CD4-positive, alpha-beta T cell (primary cell): Measurements from ENCODE around the gene FMO3. TPM values are rescaled to one million over a fixed set of nuclear protein-coding genes. Genes with fewer than 3 reads are reported as not detected.

Source experiments
- ATAC-seq: fragments of 200-7000 bp; cut with Tn5 transposase; one replicate; pipeline ENCODE4 v1.10.0; 2022; ENCODE audit warnings: mild to moderate bottlenecking; ENCODE audit not compliant: poor library complexity
- CTCF ChIA-PET: fragments of 350-600 bp; sonication (Branson Sonifier 250); formaldehyde crosslinking; loops from one replicate; lab custom pipeline; 2021; ENCODE audit warnings: antibody characterized with exemption, inconsistent platforms; lab: Charles Lee
- POLR2A ChIA-PET: fragments of 350-600 bp; sonication (Branson Sonifier 250); formaldehyde crosslinking; loops from one replicate; lab custom pipeline; 2021; ENCODE audit warnings: antibody characterized with exemption, inconsistent platforms; lab: Charles Lee
- DNase-seq, 14 experiments: peaks; one replicate each; pipeline ENCODE4 v3.0.0-alpha.2; 2013 to 2020; ENCODE audit warnings: mixed read lengths in 2 of 14
- H3K27ac ChIP-seq, 2 donors: one replicate each; pipeline versions ENCODE4 v1.5.1 to v1.7.0; 2013; ENCODE audit warnings: low read length in 2 of 2, low read depth in 1 of 2, mild to moderate bottlenecking in 1 of 2
- H3K27me3 ChIP-seq, 2 experiments: 1 replicate in 1 of 2; 2 replicates in 1 of 2; pipeline versions ENCODE4 v1.6.1 to v1.7.0; 2013; ENCODE audit warnings: low read length in 2 of 2, control low read depth in 1 of 2, mild to moderate bottlenecking in 1 of 2, moderate library complexity in 1 of 2; ENCODE audit not compliant: insufficient read depth in 2 of 2, control insufficient read depth in 1 of 2
- H3K36me3 ChIP-seq: one replicate; pipeline ENCODE4 v1.6.1; 2013; ENCODE audit warnings: low read length, control low read depth; ENCODE audit not compliant: insufficient read depth
- H3K4me1 ChIP-seq: one replicate; pipeline ENCODE4 v1.6.1; 2013; ENCODE audit warnings: low read length, control low read depth; ENCODE audit not compliant: insufficient read depth
- H3K4me3 ChIP-seq: one replicate; pipeline ENCODE4 v1.5.1; 2013; ENCODE audit warnings: mild to moderate bottlenecking, low read length, moderate library complexity
- H3K9me3 ChIP-seq, 2 experiments: 1 replicate in 1 of 2; 2 replicates in 1 of 2; pipeline versions ENCODE4 v1.6.1 to v1.7.0; 2013; ENCODE audit warnings: low read length in 2 of 2, mild to moderate bottlenecking in 2 of 2, control low read depth in 1 of 2, moderate library complexity in 1 of 2; ENCODE audit not compliant: control insufficient read depth in 1 of 2, insufficient read depth in 1 of 2
- H3K27ac Mint-ChIP-seq: one replicate; pipeline ENCODE4 v1.8.0; 2020; ENCODE audit warnings: mixed read lengths
- H3K27me3 Mint-ChIP-seq: one replicate; pipeline ENCODE4 v1.8.0; 2021; ENCODE audit warnings: mixed read lengths
- H3K36me3 Mint-ChIP-seq: one replicate; pipeline ENCODE4 v1.8.0; 2021; ENCODE audit warnings: low read depth, mixed read lengths
- H3K4me1 Mint-ChIP-seq: one replicate; pipeline ENCODE4 v1.8.0; 2021; ENCODE audit warnings: low read depth, mixed read lengths
- H3K4me3 Mint-ChIP-seq: one replicate; pipeline ENCODE4 v1.8.0; 2020; ENCODE audit warnings: mild to moderate bottlenecking, mixed read lengths
- H3K9me3 Mint-ChIP-seq: one replicate; pipeline ENCODE4 v1.8.0; 2020; ENCODE audit warnings: mixed read lengths
- intact Hi-C, 2 experiments: fragments of 100-400 bp; cut with DNase I in 1 of 2; cut with micrococcal nuclease in 1 of 2; formaldehyde crosslinking; loops; one replicate each; pipeline versions ENCODE4 v1.15.1 to v1.9.0; 2023 to 2025; cut with DNase I, micrococcal nuclease
- total RNA-seq, 174 experiments: library from RNA in 2 of 174; stranded (reverse) in 2 of 174; gene quantifications; one replicate each; pipeline ENCODE4 v1.2.3 and lab custom pipeline; 2021 to 2026
- TF ChIP-seq, protein P1 (sequence below): fragments of 200-600 bp; IDR thresholded peaks from one replicate; pipeline ENCODE4 v1.8.0; 2022; ENCODE audit warnings: antibody characterized with exemption, mild to moderate bottlenecking

Gene FMO3
- total RNA-seq, 2 experiments from 2014 or later = not detected

DNA sequence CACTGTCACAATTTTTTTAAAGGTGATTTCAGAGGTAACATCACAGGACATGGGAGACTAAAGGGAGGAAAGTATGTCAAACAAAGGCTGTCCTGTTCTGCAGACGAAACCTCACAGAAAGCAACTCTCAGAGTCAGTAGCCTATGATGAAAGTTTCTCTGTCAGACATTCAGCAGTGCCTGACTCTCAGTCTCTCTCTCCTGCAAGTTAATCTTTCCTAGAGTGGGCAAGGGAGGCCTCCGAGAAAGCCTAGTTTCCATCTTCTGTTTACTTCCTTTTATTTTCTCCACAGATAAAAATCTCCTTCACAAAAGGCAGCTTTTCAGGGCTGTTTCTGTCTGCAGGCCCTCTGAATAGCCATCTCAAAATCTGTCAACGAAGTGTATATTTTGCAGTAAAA lies 69.5 kb downstream of the FMO3 start:
- Histone ChIP-seq H3K4me1 (no peaks in the 10 kb centered on the region), H3K36me3 (no peaks in the 10 kb centered on the region), H3K27ac (no peak overlapping the region), H3K27me3 (peaks cover 0 to 6% of the 10 kb centered on the region in 2 experiments), H3K4me3 (no peak overlapping the region), H3K9me3 (no peaks in the 10 kb centered on the region)
- H3K4me3 Mint-ChIP-seq = no peak overlapping the region
- no peak overlapping the region for H3K27ac Mint-ChIP-seq
- H3K4me1 Mint-ChIP-seq = no peaks in the 10 kb centered on the region
- CTCF ChIA-PET = no interaction called here
- ATAC-seq (no peak), DNase-seq (no peak)
- H3K27me3 Mint-ChIP-seq = no peaks in the 10 kb centered on the region
- no peaks in the 10 kb centered on the region for H3K9me3 Mint-ChIP-seq
- intact Hi-C loops = no loop called here
- TF ChIP-seq, protein P1, sequence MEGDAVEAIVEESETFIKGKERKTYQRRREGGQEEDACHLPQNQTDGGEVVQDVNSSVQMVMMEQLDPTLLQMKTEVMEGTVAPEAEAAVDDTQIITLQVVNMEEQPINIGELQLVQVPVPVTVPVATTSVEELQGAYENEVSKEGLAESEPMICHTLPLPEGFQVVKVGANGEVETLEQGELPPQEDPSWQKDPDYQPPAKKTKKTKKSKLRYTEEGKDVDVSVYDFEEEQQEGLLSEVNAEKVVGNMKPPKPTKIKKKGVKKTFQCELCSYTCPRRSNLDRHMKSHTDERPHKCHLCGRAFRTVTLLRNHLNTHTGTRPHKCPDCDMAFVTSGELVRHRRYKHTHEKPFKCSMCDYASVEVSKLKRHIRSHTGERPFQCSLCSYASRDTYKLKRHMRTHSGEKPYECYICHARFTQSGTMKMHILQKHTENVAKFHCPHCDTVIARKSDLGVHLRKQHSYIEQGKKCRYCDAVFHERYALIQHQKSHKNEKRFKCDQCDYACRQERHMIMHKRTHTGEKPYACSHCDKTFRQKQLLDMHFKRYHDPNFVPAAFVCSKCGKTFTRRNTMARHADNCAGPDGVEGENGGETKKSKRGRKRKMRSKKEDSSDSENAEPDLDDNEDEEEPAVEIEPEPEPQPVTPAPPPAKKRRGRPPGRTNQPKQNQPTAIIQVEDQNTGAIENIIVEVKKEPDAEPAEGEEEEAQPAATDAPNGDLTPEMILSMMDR = no peak
- no peaks in the 10 kb centered on the region for H3K36me3 Mint-ChIP-seq
- POLR2A ChIA-PET = interaction anchor here (0.6 kb wide), 1 partner anchor 485 kb away, joined by 3 read pairs; no protein-coding TSS in a partner anchor

DNA sequence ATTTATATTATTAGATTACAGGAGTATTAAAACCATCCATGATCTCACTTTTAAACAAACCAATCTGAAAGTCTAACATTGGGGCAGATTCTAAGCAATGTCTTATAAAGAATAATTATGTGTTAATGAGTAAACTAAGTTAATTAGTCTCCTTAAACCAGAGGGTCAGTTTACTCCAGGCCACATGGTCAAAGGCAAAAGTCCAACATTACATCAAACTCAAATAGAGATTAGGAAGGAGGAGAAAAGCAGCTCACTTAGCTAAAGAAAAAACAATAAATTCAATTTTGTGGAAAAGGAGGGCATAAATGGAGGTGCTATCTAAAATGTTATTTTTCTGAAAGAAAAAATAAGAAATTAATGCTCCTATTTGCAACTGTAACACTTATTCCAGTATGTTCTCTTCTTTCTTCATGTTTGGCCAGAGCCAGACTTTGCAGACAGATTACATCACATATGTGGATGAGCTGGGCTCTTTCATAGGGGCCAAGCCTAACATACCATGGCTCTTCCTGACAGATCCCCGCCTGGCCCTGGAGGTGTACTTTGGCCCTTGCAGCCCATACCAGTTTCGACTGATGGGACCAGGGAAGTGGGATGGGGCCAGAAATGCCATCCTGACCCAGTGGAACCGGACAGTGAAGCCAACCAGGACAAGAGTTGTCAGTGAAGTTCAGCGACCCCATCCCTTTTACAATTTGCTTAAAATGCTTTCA lies 70.1 kb downstream of the FMO3 start:
- Mint-ChIP-seq H3K4me3 (no peak overlapping the region), H3K27me3 (no peaks in the 10 kb centered on the region), H3K36me3 (no peaks in the 10 kb centered on the region), H3K27ac (no peak overlapping the region), H3K9me3 (no peaks in the 10 kb centered on the region), H3K4me1 (no peaks in the 10 kb centered on the region)
- Histone ChIP-seq H3K4me3 (no peak overlapping the region), H3K36me3 (no peaks in the 10 kb centered on the region), H3K4me1 (no peaks in the 10 kb centered on the region), H3K27ac (no peak overlapping the region), H3K27me3 (peaks cover 0 to 6% of the 10 kb centered on the region in 2 experiments), H3K9me3 (no peaks in the 10 kb centered on the region)
- TF ChIP-seq, protein P1 = no peak
- ATAC-seq = no peak
- POLR2A ChIA-PET = interaction anchor here (0.6 kb wide), 1 partner anchor 485 kb away, joined by 3 read pairs; no protein-coding TSS in a partner anchor
- intact Hi-C loops = no loop called here
- CTCF ChIA-PET = no interaction called here
- no peak for DNase-seq

DNA sequence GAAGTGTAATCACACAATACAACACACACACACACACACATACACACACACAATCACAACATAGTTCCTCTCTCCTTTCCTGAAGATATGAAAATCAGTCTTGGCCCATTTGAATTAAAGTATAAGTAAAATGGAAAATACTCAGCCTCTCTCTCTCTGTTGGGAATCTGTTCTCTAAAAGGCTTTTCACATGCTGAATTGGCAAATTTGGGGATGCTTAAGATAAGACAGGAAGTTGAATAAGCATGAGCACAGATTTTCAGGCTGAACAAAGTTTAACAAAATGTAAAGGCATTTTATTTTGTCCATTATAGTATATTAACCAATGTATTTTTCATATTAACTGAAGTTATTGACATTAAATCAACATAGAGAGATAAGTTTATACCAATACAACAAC lies 70.7 kb downstream of the FMO3 start:
- DNase-seq = no peak
- TF ChIP-seq, protein P1 = no peak
- CTCF ChIA-PET = no interaction called here

More for the DNA sequence above, 70.7 kb downstream of the FMO3 start:
- Mint-ChIP-seq H3K27ac (no peak overlapping the region), H3K4me3 (no peak overlapping the region), H3K27me3 (no peaks in the 10 kb centered on the region), H3K9me3 (no peaks in the 10 kb centered on the region), H3K36me3 (no peaks in the 10 kb centered on the region), H3K4me1 (no peaks in the 10 kb centered on the region)
- no peaks in the 10 kb centered on the region for H3K4me1 ChIP-seq
- H3K9me3 ChIP-seq = no peaks in the 10 kb centered on the region
- no peak overlapping the region for H3K27ac ChIP-seq
- intact Hi-C loops = no loop called here
- peaks cover 0 to 6% of the 10 kb centered on the region in 2 experiments for H3K27me3 ChIP-seq
- no peaks in the 10 kb centered on the region for H3K36me3 ChIP-seq
- POLR2A ChIA-PET = no interaction called here
- no peak overlapping the region for H3K4me3 ChIP-seq
- no peak for ATAC-seq
